Kidney epithelial cell (primary cell): Measurements from ENCODE around the gene KLHL17. TPM values are rescaled to one million over a fixed set of nuclear protein-coding genes. Genes with fewer than 3 reads are reported as not detected.

ENCODE experiments used
- DNase-seq: peaks from one replicate; pipeline ENCODE4 v3.0.0-alpha.2; 2010; ENCODE audit warnings: low read depth
- H3K27me3 ChIP-seq: 2 replicates; pipeline ENCODE4 v1.6.0; 2011; ENCODE audit warnings: low read length; ENCODE audit not compliant: control insufficient read depth, insufficient read depth
- H3K36me3 ChIP-seq: 2 replicates; pipeline ENCODE4 v1.5.1; 2011; ENCODE audit warnings: low read length; ENCODE audit not compliant: control insufficient read depth, insufficient read depth
- H3K4me3 ChIP-seq: 2 replicates; pipeline ENCODE4 v1.5.1; 2011; ENCODE audit warnings: low read depth, mild to moderate bottlenecking, control low read depth, low read length
- CTCF ChIP-seq: IDR thresholded peaks from 2 replicates; pipeline ENCODE4 v1.5.1; 2011; ENCODE audit warnings: mild to moderate bottlenecking, moderate library complexity, low read length, control low read depth, inconsistent platforms; ENCODE audit not compliant: insufficient read depth, poor library complexity, severe bottlenecking
- total RNA-seq: library from RNA; depleted of rRNA; stranded (reverse); fragments of >200 nt; gene quantifications from 2 replicates; pipeline ENCODE4 v1.2.3, GENCODE V29; 2015

KLHL17 gene
- total RNA-seq, 1 donor from 2014 or later, result 21.4 TPM

DNA sequence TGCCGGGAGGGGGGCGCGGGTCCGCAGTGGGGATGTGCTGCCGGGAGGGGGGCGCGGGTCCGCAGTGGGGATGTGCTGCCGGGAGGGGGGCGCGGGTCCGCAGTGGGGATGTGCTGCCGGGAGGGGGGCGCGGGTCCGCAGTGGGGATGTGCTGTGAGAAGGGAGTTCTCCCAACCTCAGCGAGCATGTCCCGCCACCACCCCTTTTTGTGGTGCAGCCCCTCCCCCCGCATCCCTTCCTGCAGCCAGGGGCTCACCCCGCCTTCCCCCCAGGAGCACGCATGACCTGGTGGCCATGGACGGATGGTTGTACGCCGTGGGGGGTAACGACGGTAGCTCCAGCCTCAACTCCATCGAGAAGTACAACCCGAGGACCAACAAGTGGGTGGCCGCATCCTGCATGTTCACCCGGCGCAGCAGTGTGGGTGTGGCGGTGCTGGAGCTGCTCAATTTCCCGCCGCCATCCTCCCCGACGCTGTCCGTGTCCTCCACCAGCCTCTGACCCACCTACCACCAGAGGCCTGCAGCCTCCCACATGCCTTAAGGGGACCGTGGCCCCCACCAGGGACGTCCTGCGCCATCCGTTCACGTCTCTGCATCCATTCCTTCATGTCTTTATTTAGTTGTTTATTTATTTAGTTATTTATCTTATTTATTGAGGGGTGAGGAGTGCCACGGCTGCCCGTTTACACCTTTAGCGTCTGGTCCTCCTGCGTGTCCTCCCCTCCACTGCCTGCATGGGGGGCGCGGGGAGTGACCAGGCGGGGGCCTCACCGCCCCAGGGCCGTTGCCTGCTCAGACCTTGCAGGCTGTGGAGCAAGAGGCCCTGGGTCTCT, 4.5 kb downstream of the KLHL17 start:
- no peak overlapping the region for H3K4me3 ChIP-seq
- no peak for DNase-seq
- H3K36me3 ChIP-seq, result no peaks in the 10 kb centered on the region
- H3K27me3 ChIP-seq, result no peaks in the 10 kb centered on the region
- no peak for TF ChIP-seq CTCF

DNA sequence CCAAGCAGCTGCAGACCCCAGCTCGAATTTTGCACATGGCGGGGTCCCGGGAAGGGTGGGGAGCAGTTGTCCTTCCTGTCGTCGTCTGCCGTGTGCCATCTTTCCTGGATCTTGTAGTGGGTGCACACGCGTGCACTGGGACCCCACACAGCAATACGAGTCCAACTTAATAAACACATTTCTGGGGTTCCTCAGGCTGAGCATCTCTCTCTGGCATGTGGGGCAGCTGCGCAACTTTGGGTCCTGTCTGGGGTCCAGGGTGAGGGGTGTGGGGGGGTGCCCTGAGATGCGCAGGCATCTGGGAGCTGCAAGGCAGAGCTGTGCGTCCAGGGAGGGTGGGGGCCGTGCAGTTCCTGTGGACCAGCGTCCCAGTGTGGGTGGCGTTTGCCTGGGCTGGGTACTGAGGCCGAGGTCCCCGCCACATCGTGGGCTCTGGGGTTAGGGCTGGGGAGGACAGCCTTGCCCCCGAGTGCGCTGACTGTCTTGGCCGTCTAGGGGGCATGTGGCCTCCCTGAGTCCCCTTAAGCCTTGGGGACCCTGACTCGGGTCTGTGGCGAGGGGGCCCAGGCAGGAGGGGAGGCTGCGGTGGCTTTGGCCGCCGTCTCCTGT, 5.2 kb downstream of the KLHL17 start:
- Histone ChIP-seq H3K27me3 (peaks cover 7% of the 10 kb centered on the region), H3K4me3 (no peak overlapping the region), H3K36me3 (no peaks in the 10 kb centered on the region)
- DNase-seq, result no peak
- TF ChIP-seq CTCF, result no peak

DNA sequence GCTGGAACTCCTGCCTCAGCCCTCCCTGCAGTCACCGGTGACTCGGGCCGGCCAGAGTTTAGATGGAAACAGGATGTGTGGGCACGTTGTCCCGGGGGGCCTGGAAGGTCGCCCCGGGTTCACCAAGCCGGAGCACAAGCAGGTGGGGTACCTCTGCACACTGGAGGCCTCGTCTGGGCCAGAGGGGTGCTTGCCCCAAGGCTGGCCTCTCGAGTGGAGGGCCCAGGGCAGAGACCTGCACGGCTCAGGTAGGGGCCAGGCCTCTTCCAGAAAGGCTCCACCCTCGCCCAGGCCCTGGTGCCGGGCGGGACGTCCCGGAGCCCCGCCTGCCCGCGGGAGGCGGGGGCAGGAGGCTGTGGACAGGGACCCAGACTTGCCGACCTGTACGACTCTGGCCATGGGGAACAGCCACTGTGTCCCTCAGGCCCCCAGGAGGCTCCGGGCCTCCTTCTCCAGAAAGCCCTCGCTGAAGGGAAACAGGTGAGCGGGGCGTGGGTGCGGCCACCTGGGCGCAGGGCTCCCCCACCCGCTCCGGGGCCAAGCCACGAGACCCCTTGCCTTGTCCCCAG, 5.8 kb downstream of the KLHL17 start, which contains the start of gene PLEKHN1:
Gene PLEKHN1, plus strand, starts transcription at position 348 of the 569 bp plus-strand sequence. Its CDS starts 50 bp downstream, at position 398.
- Histone ChIP-seq H3K27me3 (peaks cover 13% of the 10 kb centered on the region), H3K36me3 (no peaks in the 10 kb centered on the region), H3K4me3 (peak within 1 kb of the TSS; percentile 59)
- no peak for TF ChIP-seq CTCF
- no peak for DNase-seq

DNA sequence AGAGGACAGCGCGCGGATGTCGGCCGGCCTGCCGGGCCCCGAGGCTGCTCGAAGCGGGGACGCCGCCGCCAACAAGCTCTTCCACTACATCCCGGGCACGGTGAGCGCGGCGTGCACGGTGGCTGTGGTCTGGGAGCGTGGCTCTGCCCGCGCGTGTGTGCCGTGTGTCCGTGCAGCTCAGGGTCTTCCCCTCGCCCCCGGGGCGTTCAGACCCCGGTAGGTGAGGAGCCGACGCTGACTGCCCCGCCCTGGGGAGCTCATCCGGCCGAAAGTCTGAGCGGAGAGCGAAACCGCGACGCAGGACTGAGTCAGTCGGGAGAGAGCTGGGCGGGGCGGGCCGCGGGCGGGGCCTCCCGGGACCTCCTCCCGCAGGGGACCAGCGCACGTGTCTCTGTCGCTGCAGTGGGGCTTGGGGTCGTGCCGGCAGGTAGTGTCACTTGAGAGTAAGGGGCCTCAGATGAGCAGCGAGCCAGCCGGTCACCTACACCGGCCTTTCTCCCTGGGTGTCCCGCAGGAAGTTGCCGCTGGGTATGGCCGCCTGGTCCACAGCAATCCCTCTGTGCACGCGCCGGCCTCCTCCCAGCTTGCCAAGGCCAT, 6.4 kb downstream of the KLHL17 start:
- no peak for TF ChIP-seq CTCF
- no peak for DNase-seq
- H3K27me3 ChIP-seq, result peaks cover 19% of the 10 kb centered on the region
- H3K4me3 ChIP-seq, result peak overlapping the region; percentile 59
- H3K36me3 ChIP-seq, result no peaks in the 10 kb centered on the region

DNA sequence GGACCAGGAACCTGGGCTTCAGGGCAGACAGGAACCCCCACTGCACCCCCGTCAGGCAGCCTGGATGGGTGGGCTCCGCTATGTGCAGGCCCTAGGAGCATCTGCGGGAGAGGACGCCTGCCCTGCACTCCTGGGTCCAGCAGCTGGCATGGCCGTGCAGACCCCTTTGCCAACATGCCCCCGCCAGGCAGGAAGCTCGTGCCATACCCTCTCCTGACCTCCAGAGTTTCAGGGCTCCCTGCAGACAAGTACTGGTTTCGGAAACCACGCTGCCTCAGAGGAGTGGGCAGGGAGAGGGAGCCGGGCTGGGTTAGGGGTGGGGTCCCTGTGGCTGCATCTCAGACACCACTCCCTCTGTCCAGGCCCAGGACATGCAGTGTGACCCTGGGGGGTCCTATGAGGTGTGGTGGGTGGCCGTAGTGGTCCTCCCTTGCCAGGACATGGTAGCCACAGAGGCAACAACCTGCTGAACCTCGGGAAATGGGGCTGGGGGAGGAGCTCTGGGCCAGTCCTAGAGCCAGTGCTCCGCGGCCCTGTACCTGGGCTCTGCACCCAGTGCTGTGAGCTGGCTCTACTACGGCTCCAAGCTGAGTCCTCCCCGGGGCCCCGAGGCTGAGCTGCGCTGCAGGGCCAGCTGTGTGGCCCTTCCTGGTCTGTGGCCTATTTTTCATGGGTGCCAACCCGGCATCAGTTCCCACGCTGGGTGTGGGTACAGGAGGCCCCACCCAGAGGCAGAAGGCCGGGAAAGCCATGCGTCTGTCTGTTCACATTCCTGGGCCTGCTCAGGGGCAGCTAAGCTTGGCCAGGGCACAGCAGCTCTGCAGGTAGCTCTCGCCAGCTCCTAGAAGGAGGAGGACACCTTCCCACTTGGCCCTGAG, 7.3 kb downstream of the KLHL17 start:
- Histone ChIP-seq H3K4me3 (no peak overlapping the region), H3K36me3 (no peaks in the 10 kb centered on the region), H3K27me3 (peaks cover 19% of the 10 kb centered on the region)
- no peak for DNase-seq
- no peak for TF ChIP-seq CTCF
